Inflammatory macrophage treated with lipopolysaccharide for 1 hour (primary cell): ENCODE data around the gene GTF2F2.
A peak's percentile ranks its signal among the peaks of the same experiment; 100 is the strongest.
"Not testable (repeated sequence)": the region's sequence is repeated elsewhere in the genome, so short reads cannot be mapped to it uniquely, and the experiment has no call there.

Experiments used
- DNase-seq, 2 donors: peaks; one replicate each; pipeline ENCODE4 v3.0.0-alpha.2; 2020 to 2022

Gene GTF2F2

GRCh38 chr13:45219123-45219891, 99.0 kb downstream of the GTF2F2 start:
- DNase-seq = peak in 1 of 2 donors; percentile 34

- peak; percentile 60 to 75 for DNase-seq
Measured at GRCh38 chr13:45219938-45220375, 99.6 kb downstream of the GTF2F2 start.

GRCh38 chr13:45220403-45220802, 100.1 kb downstream of the GTF2F2 start:
- DNase-seq = no peak

- no peak for DNase-seq
Measured at GRCh38 chr13:45222516-45222915, 102.2 kb downstream of the GTF2F2 start.

DNA sequence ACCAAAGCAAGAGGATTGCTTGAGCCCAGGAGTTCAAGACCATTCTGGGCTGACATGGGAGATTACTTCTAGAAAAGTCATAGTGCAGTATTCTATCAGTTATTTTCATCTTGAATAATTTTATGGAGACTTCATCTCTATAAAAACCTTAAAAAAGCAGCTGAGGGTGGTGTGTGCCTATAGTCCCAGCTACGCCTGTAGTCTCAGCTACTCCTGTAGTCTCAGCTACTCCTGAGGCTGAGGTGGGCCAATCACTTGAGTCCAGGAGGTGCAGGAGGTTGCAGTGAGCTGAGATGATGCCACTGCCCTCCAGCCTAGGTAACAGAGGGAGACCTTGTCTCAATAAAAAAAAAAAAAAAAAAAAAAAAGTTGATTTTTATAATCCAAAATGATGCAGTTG, 102.6 kb downstream of the GTF2F2 start:
- DNase-seq = no peak

DNA sequence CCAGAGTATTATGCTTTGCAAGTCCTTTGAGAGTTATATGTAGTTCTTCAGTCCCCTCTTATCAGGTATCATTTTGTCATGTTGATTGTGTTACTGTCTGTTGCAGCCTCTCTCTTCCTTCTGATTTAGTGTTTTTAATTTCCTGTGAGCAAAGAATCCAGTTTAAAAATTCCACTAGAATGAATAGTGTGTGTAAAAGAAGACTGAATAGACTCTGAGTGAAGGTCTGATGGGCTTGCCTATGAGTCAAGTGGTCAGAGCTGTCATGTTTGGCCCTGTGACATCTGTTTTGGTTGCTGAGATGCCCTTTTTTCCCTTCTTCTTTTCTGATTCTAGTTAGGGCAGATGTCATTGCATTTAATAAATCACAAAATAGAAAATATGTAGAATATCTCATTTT, 103.9 kb downstream of the GTF2F2 start:
- no peak for DNase-seq

DNA sequence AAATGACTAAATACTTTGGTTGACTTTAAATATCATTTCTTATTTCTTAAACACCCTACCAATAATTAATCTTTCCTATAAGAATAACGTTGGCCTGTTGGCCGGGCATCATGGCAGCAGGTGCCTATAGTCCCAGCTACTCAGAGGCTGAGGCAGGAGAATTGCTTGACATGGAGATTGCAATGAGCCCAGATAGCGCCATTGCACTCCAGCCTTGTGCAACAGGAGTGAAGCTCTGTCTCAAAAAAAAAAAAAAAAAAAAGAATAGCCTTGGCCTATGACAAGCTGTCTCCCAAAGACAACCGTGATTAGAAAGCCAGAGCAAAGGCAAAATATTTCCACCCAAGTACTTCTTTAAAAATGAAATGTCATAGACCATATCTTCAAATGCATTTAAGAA, 105.1 kb downstream of the GTF2F2 start:
- no peak for DNase-seq

GRCh38 chr13:45226024-45226423, 105.7 kb downstream of the GTF2F2 start:
- peak; percentile 24 to 25 for DNase-seq

- no peak for DNase-seq
Measured at GRCh38 chr13:45228002-45228401, 107.7 kb downstream of the GTF2F2 start.

- no peak for DNase-seq
Measured at GRCh38 chr13:45229172-45229571, 108.9 kb downstream of the GTF2F2 start.

DNA sequence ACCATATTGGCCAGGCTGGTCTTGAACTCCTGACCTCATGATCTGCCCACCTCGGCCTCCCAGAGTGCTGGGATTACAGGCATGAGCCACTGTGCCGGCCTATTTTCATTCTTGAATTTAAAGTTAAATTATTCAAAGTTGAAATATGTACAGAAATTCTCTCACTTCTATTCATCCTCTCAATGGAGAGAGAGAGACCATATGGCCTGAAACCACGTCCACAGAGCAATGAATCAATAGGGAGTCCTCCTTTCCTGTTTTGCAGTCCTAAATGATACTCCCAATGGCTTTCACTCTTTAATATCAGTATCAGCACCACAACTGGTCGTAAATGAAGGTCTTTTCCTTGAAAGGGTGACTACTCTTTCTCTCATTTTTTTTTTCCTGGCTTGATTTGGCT, 111.0 kb downstream of the GTF2F2 start:
- no peak for DNase-seq

GRCh38 chr13:45231722-45232121, 111.4 kb downstream of the GTF2F2 start:
- no peak for DNase-seq

GRCh38 chr13:45232591-45232990, 112.3 kb downstream of the GTF2F2 start:
- peak; percentile 23 to 52 for DNase-seq

GRCh38 chr13:45238945-45239795, 118.9 kb downstream of the GTF2F2 start:
- DNase-seq = peak; percentile 25 to 68

DNA sequence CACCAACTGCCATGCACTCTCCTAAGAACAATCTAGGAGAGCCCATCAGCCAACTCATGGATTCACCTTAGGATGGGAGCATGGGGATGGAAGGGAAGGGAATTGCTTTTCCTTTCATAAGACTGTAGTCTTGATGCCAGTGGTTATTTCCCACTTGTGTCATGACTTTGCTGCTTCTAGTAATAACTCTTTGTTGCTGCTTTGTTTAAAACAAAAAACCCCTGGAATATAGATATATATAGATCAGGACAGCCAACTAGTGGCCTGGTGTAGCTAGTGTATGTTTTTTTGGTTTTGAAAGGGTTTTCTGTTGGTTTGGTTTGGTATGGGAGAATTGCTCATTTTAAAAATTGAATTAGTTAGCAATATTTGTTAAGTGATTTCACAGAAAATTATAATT, 119.8 kb downstream of the GTF2F2 start:
- DNase-seq = peak in 1 of 2 donors; percentile 47

- no peak for DNase-seq
Measured at GRCh38 chr13:45242070-45242469, 121.8 kb downstream of the GTF2F2 start.

GRCh38 chr13:45242524-45242923, 122.2 kb downstream of the GTF2F2 start:
- DNase-seq = no peak

DNA sequence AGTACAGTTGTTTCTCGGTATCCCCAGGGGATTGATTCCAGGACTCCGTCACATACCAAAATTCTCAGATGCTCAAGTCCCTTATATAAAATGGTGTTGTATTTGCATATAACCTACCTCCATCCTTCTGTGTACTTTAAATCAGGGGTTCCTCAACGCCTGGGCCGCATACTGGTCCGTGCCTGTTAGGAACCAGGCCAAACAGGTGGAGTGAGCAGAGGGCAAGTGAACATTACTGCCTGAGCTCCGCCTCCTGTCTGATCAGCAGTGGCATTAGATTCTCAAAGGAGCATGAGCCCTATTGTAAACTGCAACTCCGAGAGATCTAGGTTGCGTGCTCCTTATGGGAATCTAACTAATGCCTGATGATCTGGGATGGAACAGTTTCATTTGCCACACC, 122.8 kb downstream of the GTF2F2 start:
- no peak for DNase-seq

DNA sequence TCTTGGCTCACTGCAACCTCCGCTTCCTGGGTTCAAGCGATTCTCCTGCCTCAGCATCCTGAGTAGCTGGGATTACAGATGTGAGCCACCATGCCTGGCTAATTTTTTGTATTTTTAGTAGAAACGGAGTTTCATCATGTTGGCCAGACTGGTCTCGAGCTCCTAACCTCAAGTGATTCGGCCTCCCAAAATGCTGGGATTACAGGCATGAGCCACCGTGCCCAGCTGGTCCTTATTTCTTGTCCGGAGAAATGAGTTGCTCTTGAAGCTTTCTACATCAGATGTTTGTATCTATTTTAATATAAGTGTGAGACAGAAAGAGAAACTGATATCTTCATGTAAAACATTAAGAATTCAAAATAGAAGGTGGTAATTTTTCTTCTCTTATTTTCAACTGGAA, 124.4 kb downstream of the GTF2F2 start:
- DNase-seq = not testable (repeated sequence)

GRCh38 chr13:45249662-45250061, 129.4 kb downstream of the GTF2F2 start:
- no peak for DNase-seq

DNA sequence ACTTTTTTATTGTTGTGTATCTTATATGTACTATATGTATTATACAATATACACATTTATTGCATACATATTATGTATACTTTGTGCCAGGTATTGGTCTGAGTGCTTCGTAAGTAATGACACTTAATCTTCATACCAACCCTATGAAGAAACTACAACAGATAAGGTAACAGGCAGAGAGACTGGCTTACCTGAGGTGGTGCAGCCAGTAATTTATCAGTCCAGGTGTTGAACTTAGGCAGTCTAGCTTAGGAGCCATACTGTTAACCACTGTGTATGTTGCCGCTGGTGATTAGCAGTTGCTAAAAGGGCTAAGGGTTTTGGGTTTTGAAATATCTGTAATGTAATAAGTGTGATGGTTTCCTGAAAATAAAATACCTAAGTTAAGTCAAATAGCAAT, 134.1 kb downstream of the GTF2F2 start:
- DNase-seq = no peak

DNA sequence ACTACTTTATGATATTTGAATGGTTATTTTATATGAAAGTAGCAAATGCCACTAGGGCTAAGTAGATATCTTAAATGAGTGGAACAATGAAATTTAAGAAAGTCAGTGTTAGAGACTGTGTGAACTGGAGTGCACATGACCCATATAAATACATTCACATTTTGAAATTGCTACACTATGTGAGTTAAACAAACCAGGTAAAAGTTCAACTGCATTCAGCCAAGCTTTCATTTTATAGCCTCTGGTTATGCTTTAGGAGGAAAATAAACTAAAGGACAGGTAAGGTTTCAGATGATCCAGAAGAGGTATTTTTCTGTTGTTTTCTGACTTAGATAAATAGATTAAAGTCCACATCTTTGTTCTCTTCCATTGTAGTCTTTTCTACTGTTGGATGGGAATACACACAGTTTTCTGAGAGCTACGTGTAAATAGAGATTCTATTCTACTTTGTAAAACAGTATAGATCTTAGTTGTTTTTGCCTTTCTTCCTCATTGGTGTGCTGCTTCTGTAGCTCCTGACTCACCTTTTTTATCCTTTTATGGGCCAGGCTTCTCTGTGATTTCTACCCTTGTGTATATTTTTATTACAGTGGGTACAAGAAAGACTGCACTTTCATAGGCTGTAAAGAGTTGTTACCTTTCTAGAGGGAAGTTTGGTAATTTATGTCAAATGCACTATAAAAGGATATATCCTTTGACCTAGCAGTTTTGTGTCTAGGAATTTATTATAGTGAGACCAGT, 135.1 kb downstream of the GTF2F2 start:
- DNase-seq = no peak

DNA sequence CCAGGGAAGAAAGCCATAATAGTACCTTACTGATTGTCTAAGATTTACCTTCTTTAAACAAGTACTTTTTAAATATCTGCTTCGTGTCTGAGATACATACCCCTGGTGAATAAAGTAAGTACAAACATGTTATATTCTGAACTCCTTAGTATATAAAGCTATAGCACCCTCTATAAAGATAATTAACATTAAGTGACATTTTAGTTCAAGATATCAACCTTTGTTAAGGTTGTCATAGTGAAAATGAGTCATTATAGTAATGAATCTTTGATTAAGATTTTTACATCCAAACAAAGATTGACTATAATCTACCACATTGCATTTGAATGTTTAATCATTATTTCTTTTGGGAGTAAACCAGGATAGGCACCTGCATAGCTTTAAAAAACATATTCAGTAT, 135.9 kb downstream of the GTF2F2 start:
- no peak for DNase-seq
